Cerebellar cortex (tissue), 1 donor: ENCODE data around the gene UBE2E2.
"Not testable (repeated sequence)": the region's sequence is repeated elsewhere in the genome, so short reads cannot be mapped to it uniquely, and the experiment has no call there.

Source experiments
- DNase-seq: peaks from one replicate; pipeline ENCODE4 v3.0.0-alpha.2; 2015; ENCODE audit warnings: low spot score

Gene UBE2E2

GRCh38 chr3:23202921-23203707 lies at the start of gene UBE2E2:
Gene UBE2E2 (plus strand): TSS chr3:23203327.
- peak; percentile 52 for DNase-seq

- DNase-seq = no peak
Observed at GRCh38 chr3:23153436-23153835, 49.7 kb upstream of the UBE2E2 start.

- DNase-seq = no peak
Observed at GRCh38 chr3:23157331-23157730, 45.8 kb upstream of the UBE2E2 start.

- no peak for DNase-seq
Observed at GRCh38 chr3:23159929-23160328, 43.2 kb upstream of the UBE2E2 start.

- DNase-seq = no peak
Observed at GRCh38 chr3:23161308-23161707, 41.8 kb upstream of the UBE2E2 start.

- no peak for DNase-seq
Observed at GRCh38 chr3:23161896-23162570, 41.1 kb upstream of the UBE2E2 start.

GRCh38 chr3:23162934-23163333 lies 40.2 kb upstream of the UBE2E2 start:
- no peak for DNase-seq

- no peak for DNase-seq
Observed at GRCh38 chr3:23164746-23165145, 38.4 kb upstream of the UBE2E2 start.

GRCh38 chr3:23165571-23165970 lies 37.6 kb upstream of the UBE2E2 start:
- no peak for DNase-seq

GRCh38 chr3:23166276-23166675 lies 36.9 kb upstream of the UBE2E2 start:
- DNase-seq = no peak

- DNase-seq = no peak
Observed at GRCh38 chr3:23166845-23167244, 36.3 kb upstream of the UBE2E2 start.

GRCh38 chr3:23169551-23169950 lies 33.6 kb upstream of the UBE2E2 start:
- no peak for DNase-seq

GRCh38 chr3:23170291-23170690 lies 32.8 kb upstream of the UBE2E2 start:
- DNase-seq = no peak

GRCh38 chr3:23172059-23172458 lies 31.1 kb upstream of the UBE2E2 start:
- DNase-seq = no peak

- no peak for DNase-seq
Observed at GRCh38 chr3:23174426-23175039, 28.6 kb upstream of the UBE2E2 start.

- no peak for DNase-seq
Observed at GRCh38 chr3:23175341-23176083, 27.6 kb upstream of the UBE2E2 start.

- not testable (repeated sequence) for DNase-seq
Observed at GRCh38 chr3:23176839-23177238, 26.3 kb upstream of the UBE2E2 start.

GRCh38 chr3:23182996-23183513 lies 20.1 kb upstream of the UBE2E2 start:
- DNase-seq = no peak

GRCh38 chr3:23183731-23184130 lies 19.4 kb upstream of the UBE2E2 start:
- DNase-seq = peak; percentile 62

GRCh38 chr3:23185861-23186260 lies 17.3 kb upstream of the UBE2E2 start:
- no peak for DNase-seq

- DNase-seq = no peak
Observed at GRCh38 chr3:23189187-23189586, 13.9 kb upstream of the UBE2E2 start.

GRCh38 chr3:23192816-23193215 lies 10.3 kb upstream of the UBE2E2 start:
- DNase-seq = no peak
